NCI-H1417 treated with DMSO at 0.1 percent for 48 hours (cell line): ENCODE results near the gene FABP2.
"Not testable (repeated sequence)": the region's sequence is repeated elsewhere in the genome, so short reads cannot be mapped to it uniquely, and the experiment has no call there.

Experiments
- DNase-seq: peaks from one replicate; lab custom pipeline; 2025; lab: John Stamatoyannopoulos, UW

FABP2 gene

DNA sequence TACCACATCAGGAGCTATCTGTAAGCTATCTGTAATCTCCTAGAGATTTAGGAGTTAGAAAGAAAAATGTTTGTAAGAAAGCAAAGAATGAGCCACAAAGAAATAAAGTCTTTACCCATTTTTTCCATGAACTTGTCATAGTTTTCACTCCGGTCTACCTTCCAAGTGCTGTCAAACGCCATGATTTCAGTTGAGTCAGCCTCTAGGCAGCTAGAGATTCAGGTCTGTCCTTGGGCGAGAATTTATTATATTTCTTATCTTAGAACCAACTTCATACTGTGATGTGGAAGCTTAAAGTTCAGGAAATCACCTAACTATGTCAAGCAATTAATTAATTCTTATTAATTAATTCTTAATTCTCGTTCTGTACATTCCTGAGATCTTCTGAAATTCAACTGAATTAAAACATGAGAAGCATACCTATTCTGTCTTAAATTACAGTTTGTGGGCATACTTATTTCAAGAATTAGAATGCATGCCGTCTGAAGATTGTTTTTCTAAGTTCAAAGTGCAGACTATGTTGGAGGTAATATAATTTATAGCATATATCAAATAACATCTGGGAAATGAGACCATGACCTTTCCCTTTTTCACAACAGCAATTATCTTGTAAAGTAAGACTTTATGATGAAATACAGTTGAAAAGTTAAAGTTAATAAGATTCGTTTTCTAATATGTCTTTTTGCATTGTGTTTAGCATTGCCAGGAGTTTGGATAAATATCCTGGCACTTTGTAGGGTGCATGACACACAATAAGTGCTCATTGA is at the start of gene FABP2:
FABP2 (minus strand) TSS at position 218 of the 767 bp plus-strand sequence; CDS start at position 182, 36 bp downstream.
- DNase-seq = no peak

DNA sequence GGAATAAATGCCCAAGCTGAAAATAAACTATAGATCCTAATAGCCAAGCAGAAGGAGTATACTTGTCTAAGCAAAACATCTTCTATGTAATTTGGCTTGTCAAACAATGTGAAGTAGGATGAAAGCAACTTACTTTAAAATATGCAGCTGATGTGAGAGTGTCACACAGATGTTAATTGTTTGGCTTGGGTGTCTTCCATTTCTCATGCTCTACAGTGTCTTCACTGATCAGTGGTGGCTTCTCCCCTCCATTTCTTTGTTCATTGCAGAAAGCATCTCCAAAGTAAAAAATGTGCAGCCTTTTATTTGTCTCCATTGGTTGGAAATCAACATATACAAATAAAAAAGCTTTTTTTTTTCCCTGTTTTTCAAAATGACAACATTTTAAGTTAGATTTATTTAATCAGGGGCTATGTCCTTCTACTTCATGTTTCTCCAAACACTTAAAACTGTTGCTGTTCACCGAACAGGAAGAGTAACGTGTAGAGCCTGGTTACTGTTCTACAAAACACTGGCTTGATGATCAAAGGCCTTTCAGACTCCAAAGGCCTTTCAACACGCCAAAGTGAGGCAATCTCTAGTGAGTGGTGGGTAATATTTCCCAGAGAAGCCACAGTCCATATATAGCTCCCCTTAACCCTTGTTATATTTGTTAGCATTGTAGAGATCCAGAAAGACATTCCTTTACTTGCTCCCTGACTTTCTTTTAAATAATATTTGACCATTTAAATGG is 49.2 kb upstream of the FABP2 start:
- DNase-seq = not testable (repeated sequence)

DNA sequence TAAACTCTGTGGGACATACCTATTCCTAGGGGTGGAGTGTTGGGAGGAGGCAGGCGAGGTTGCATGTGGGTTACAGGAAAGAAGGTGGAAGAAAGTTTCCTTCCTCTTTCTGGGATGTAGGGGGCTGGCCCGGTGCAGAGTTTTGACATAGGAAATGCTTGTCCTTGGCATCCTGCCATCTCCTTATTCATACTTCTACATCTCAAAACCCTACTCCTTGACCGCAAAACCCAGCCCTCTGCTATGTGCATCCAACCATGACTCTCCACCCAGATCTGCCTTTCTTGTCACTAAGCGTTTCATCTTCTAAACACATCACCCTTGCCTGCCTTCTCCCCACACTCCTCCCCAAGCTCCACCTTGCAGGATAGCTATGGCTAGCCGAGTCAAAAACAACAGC is 48.5 kb upstream of the FABP2 start:
- not testable (repeated sequence) for DNase-seq

DNA sequence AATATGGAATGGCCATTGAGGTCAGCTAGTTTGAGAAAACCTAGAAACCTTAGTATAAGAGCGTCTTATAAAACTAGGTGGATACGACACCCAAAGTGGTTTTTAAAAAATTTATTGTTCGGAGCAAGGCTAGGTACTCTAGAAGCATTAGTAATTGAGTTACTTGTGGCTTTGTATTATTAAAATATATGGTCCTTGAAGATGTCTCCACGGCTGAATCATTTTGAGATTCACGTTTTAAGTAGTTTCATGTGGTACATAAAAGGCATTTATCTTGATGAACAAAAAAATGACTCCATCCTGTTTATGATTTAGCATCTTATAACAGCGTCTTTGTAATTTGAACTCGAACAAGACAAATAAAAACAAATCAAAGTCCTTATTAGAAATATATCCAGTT is 44.9 kb upstream of the FABP2 start:
- not testable (repeated sequence) for DNase-seq

DNA sequence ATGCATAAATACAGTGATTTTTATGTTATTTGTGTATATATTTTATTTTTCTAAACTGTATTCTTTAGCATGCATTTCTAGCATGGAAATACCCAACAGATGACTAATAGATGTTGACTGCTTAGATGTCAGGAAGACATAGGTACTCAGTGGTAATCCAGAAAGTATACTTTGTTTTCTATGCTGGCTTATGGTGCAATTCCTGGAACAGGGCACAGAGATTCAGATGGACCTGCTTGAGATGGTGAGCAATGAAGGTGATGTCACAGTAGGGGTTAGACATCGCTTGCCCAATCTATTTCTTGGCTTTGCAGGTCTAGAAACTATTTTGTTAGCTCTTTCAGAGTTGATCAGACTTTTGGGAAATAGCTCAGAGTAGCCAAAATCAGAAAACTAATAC is 42.3 kb upstream of the FABP2 start:
- DNase-seq = not testable (repeated sequence)

DNA sequence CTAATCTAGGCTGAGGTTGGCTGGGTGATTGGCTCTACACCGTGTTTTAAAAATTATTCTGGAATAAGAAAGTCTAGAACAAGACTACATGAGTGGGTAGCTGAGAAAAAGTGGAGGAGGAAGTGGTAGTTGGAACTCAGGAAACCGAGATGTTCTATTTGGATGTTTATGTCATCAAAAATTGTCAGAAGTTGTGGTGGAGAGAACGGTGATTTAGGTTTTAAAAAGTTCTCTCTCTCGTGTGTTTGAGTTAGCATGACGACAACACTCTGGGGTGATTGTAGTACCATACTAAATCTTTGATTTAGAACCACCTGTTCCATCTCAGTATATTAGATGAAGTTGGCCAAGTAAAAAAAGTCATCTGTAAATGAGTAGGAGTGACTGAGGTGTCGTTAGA is 41.4 kb upstream of the FABP2 start:
- not testable (repeated sequence) for DNase-seq

DNA sequence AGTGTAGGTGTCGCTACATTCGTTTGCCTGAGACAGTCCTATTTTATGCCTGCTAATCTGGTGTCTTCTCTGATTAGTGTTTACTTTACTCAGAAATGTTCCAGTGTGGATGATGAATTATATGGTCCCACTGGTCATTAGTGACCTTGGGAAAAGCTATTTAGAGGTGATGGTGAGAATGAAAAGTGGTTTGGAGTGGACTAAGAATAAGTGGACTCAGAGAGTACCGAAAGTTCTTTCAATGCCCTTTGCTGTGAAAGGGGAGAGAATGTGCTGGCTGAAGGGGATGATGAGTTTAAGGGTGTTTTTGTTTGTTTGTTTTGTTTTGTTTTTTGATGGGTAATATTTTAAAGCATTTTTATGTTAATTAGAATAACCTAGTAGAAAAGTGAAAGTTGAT is 40.5 kb upstream of the FABP2 start:
- DNase-seq = not testable (repeated sequence)

DNA sequence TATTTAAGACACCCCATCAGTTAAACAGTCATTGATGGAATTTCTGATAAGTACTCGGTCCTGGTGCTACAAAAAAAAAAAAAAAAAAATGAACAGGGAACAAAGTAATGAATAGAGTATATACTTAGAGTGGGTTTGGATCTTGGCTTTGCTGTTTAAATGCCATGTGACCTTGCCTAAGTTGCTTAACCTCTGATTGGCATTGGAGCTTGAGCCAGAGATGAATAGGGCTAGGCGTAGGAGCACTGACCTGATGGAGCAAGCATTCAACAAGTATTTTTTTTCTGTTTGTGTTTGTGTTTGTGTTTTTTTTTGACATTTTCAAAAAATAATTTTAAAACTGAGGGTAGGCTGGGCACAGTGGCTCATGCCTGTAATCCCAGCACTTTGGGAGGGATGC is 37.9 kb upstream of the FABP2 start:
- not testable (repeated sequence) for DNase-seq

DNA sequence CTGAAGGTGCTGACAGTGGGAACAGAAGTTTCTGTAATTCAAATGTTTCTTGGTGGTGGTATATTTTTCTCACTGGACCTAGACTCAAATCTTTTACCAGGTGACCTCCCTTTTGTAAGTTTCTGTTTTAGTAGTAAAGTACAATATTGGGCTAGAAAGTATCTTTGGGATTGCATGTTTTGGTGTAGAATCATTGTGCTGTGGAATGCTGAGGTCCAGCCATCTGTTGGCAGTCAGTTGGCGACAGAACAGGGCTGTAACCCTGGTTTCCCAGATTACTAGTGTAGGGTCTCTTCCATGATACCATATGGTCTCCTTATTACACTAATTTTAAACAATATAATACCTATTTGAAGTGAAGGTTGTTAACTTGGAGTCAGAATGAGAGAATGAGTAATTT is 34.9 kb upstream of the FABP2 start:
- DNase-seq = not testable (repeated sequence)

DNA sequence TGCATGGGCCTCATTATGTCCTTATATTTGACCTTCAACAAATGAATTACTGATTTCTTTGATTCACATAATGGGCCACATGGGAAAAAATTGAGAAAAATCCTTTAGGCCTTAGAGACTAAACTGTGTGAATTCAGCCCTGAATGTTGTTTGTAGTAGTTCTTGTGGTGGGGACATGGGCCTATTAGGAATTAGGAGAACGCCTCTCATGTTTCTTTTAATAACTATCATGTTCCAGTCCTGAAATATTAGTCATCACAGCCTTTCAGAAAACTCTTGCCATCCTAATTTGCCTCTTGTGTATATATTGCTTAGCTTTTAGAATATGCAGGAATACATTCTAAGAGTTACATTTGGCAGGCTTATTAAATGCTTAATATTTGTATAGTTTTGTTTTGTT is 34.1 kb upstream of the FABP2 start:
- DNase-seq = not testable (repeated sequence)

DNA sequence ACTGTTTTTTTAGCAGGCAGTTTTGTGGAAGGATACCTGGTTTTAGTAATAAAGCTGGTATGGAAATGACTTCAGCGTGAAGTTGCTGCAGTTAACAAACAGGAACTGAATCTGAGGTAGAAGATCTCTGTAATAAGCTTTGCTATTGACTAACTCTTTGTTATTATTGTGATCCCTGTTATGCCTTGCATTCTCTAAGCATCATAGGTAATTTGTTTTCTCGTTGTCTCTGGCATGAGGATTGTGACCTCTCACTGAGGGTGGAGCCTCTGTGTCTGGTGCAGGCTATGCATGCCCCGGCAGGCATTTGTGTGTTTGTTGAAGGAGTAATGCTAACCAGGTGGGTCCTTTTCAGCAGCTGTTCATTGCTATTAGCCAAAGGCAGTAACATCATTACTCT is 31.4 kb upstream of the FABP2 start:
- peak; percentile 44 for DNase-seq

DNA sequence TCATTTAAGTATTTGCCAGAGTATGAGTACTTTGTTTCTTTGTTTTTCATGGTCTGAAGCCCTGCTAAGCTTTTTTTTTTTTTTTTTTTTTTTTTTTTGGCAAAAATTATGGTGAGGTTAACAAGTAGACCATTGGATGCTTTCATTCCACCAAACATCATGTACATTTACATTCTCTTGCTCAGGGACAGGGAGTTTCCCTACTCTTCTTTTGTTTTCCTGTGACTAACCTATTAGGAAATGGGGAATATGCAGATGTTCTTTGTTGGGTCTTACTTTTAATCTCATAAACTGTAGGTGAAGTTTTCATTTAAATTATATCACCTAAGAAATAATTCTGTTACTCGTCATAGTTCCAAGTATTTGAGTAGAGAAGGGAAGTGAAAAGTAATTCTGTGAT is 26.2 kb upstream of the FABP2 start:
- not testable (repeated sequence) for DNase-seq

DNA sequence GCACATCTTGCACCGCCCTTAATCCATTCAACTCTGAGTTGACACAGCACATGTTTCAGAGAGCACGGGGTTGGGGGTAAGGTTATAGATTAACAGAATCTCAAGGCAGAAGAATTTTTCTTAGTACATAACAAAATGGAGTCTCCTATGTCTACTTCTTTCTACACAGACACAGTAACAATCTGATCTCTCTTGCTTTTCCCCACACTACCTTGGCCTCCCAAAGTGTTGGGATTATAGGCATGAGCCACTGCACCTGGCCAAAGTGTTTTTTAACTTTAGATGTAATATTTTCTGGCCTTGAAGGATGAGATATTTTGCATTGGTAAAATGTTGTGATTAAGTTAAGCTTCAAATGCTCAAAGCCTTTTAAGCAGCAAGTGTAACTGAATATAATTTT is 21.4 kb upstream of the FABP2 start:
- DNase-seq = not testable (repeated sequence)

DNA sequence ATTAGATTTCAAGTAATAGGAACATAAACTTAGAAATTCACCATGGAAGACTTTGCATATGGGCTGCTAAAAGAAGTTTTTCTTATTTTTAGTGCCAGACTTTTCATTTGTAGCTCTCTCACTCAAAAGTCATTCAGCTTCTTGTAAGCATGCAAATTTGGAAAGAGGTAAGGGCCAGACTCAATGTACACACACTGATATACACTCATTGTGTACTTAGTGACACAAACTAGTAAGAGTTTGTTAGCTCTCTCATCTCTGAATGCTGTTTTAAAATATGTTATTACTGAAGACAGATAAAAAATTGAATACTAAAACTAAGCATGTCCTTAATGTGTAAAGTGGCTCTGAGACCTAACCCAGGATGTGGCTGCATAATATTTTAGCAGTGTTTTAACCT is 18.0 kb upstream of the FABP2 start:
- not testable (repeated sequence) for DNase-seq

DNA sequence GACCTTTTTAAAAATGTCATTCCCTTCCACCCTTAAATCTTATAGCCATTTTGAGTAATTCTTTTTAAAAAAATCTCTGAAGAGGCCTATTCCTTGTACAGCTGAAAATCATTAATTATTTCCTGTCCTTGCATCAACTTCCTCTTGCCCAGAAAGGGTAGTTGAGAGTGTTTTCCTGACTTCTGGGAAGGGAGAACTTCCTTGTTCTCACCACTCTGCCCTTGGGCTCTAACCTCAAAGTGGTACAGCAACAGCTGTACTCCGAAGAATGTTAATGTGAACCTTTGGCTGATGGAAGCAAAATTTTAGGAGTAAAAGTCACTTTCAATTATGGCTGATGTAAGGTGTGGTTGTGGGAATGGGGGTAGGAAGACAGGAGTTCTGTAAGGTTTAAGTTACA is 15.1 kb upstream of the FABP2 start:
- no peak for DNase-seq

DNA sequence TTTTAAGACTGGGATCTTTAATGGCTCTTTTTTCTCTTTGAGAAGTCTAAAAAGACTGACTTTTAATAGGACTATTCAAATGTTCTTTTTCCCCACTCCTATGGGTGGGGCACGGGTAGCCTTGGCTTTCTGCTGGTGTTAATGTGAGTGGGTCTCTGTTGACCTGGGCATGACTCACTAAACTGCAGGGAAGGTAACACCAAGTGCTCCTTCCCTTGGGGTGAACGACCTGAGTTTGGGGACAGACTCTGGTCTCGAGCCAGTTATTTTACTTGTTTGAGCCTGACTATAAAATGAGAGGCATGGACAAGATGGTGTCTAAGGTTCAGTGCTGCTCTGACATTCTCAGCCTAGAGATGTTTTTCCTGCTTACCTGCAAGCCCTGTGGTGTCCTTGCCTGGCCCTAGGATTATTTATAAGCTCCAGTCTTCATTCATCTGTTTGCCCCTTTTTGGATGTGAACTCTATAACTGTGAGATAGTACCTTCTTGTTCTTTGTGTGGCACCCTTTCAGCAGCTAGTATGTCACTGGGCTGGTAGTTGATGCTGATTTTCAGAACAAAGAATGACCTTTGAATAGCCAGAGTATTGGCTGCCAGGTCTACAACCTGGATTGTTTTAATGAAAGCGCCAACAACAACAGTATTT is 14.5 kb upstream of the FABP2 start:
- DNase-seq = not testable (repeated sequence)

DNA sequence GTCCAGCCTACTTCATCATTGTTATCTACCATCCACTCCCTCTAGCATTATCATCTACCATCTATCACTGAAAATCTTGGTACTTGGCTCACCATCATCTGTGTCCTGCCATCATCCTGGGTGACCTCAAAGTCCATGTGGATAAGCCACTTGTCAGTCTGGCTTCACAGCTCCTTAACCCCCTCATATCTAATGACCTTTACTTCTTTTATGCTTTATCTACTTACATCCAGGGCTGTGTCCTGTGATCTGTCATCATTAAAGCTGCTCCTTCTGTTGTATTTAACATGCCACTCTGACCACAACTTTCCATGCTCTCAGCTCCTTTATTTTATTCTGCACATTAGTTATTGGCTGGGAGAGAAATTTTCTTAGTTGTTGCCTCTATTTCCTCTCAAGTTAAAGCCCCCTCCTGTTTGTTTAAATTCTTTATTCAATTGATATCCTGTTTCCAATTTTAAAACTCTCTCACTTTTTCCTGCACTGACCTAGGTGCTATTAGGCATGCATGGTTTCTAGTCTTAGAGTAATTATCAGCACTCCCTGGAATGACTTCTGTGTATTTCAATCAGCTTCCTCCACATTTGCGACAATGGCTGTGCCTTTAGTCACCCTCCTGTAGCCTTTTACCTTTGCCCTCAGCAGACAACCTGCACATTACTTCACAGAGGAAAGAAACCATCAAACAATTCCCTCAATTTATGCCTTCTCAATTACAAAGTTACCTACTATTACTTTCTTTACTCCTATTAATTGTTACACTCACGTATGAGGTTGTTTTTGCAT is 8.1 kb upstream of the FABP2 start:
- DNase-seq = no peak

DNA sequence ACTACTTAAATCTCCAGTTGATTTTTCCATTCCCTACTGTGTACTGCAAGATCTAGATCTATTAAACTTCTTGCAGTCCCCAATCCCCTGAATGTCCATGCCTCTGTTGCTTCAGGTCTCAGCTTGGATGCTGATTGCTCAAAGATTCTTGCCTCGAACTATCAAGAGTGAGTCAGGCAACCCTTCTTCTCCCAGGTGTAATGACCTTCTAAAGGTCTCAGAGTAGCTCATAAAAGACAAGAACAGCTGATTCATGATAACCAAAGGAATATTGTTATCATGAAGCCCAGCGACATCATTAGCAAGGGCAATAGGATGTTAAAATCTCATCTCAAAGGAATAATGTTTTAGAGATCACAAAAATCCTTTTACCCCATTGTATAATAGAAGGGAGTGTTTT is 6.8 kb upstream of the FABP2 start:
- no peak for DNase-seq

DNA sequence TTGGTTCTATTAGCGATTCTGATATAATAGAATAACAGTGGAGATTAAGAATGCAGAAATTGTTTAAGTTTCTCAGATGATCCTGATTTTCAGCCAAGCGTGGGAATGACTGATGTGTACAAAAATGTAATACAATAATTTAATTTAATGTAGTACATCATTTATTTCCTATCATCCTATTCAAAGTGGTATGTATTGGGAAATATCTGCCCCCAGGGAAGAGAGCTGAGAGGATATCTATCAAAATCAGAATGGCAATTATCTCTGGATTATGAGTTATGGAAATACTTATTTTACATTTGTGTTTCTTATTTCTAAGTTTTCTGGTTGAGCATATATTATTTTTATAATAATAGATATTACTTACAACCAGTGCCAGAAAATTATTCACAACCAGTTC is 3.9 kb downstream of the FABP2 start:
- DNase-seq = no peak

DNA sequence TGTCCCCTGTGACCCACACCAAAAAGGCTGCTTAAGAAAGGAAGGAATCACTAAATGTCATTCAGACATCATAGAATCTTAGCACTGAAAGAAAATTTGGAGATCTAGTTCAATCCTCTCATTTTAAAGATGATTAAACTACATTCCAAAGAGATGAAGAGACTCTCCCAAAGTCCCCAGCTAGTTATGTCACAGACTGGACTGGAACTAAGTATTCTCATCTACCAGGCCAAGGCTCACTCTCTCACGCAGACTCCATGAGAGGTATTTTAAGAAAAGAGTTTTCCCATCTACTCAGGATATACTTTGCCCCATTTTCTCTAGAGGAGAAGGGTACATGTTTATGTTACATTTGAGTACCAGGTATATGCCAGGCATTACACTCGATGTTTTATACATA is 6.9 kb downstream of the FABP2 start:
- DNase-seq = no peak

DNA sequence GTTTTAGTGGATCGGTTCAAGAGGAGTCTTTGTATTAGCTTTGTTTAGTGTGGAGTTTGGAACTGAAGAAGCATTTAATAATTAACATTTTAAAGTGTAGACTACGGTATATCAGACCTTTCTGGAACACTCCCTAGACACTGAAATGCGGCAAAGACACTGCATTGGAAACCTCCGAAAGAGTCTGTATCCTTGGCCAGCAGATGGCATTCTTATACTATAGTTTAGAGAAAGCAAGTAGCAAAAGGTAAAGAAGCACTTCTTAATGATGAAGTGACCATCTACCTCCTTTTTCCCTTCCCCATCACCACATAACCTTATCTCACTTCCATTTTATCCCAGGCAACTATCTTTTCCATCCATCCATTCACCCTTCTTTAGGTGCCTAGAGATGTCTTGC is 7.6 kb downstream of the FABP2 start:
- peak; percentile 43 for DNase-seq

DNA sequence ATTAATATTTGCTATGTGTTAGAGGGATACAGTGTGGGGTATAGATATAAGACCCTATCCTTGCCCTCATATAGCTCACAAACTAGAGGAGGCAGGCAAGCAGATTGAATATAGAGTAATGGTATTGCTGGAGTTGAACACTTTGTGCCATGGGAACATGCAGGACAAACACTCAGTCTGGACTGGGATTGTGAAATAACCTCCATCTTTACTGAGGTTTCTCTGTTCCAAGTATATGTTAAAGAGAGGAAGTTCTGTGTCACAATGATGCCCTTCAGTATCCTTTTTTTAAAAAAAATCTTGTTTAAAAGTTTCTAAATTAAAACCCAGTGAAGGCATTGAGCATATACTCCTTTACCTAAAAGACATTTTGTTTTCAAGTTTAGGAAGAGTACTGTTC is 8.7 kb downstream of the FABP2 start:
- DNase-seq = no peak
